ENCODE measurements around the gene AUTS2.

Gene AUTS2

GRCh38 chr7:70120851-70121250 is 522.6 kb downstream of the AUTS2 start:
- TF ChIP-seq EZH2phosphoT487 (IDR thresholded peaks at IDR 0.05; ENCODE audit: borderline replicate concordance) (no peak), CTCF (conservative IDR thresholded peaks at IDR 0.05; ENCODE audit: low read length) (no peak)
- H3K36me3 ChIP-seq (ENCODE audit: insufficient read depth, low read length): peaks cover 25% of the 10 kb centered on the region; the same call in 1 of the 2 replicates

GRCh38 chr7:70131817-70132216 is 533.5 kb downstream of the AUTS2 start:
- no peak for TF ChIP-seq EZH2phosphoT487 (IDR thresholded peaks at IDR 0.05; ENCODE audit: borderline replicate concordance)
- no peak for TF ChIP-seq CTCF (conservative IDR thresholded peaks at IDR 0.05; ENCODE audit: low read length)
- Histone ChIP-seq H3F3A (ENCODE audit: low read depth) (no peaks in the 10 kb centered on the region), H3K9me2 (replicated peaks; ENCODE audit: low read depth, low read length) (no peaks in the 10 kb centered on the region), H3K4me3 (ENCODE audit: low read length, poor library complexity, severe bottlenecking) (no peak overlapping the region), H2AFZ (ENCODE audit: low read length) (no peak overlapping the region), H3K4me1 (ENCODE audit: insufficient read depth, low read length, poor library complexity, severe bottlenecking) (no peaks in the 10 kb centered on the region), H4K20me1 (ENCODE audit: insufficient read depth, low read length, poor library complexity, severe bottlenecking) (no peaks in the 10 kb centered on the region), H3K36me3 (ENCODE audit: insufficient read depth, low read length) (no peaks in the 10 kb centered on the region), H3K27me3 (ENCODE audit: insufficient read depth, low read length, poor library complexity, severe bottlenecking) (no peaks in the 10 kb centered on the region), H3K9me3 (ENCODE audit: insufficient read depth, low read depth, low read length) (no peaks in the 10 kb centered on the region), H3K9ac (ENCODE audit: low read depth, low read length, poor library complexity, severe bottlenecking) (no peak overlapping the region), H3K4me2 (ENCODE audit: low read depth, low read length, poor library complexity, severe bottlenecking) (no peak overlapping the region), H3K79me2 (ENCODE audit: insufficient read depth, low read length) (no peaks in the 10 kb centered on the region)

More at GRCh38 chr7:70120851-70121250, 522.6 kb downstream of the AUTS2 start:
- Histone ChIP-seq H4K20me1 (ENCODE audit: insufficient read depth, low read length, poor library complexity, severe bottlenecking) (no peaks in the 10 kb centered on the region), H2AFZ (ENCODE audit: low read length) (no peak overlapping the region), H3K9me2 (replicated peaks; ENCODE audit: low read depth, low read length) (no peaks in the 10 kb centered on the region), H3K9ac (ENCODE audit: low read depth, low read length, poor library complexity, severe bottlenecking) (no peak overlapping the region), H3K79me2 (ENCODE audit: insufficient read depth, low read length) (no peaks in the 10 kb centered on the region), H3K4me2 (ENCODE audit: low read depth, low read length, poor library complexity, severe bottlenecking) (no peak overlapping the region), H3K4me3 (ENCODE audit: low read length, poor library complexity, severe bottlenecking) (no peak overlapping the region), H3K27me3 (ENCODE audit: insufficient read depth, low read length, poor library complexity, severe bottlenecking) (no peaks in the 10 kb centered on the region), H3K9me3 (ENCODE audit: insufficient read depth, low read depth, low read length) (peaks cover 11% of the 10 kb centered on the region), H3K4me1 (ENCODE audit: insufficient read depth, low read length, poor library complexity, severe bottlenecking) (no peaks in the 10 kb centered on the region), H3F3A (ENCODE audit: low read depth) (no peaks in the 10 kb centered on the region)

- no peaks in the 10 kb centered on the region for H3K9me2 ChIP-seq (replicated peaks; ENCODE audit: low read depth, low read length)
- no peaks in the 10 kb centered on the region for H3K27me3 ChIP-seq (ENCODE audit: insufficient read depth, low read length, poor library complexity, severe bottlenecking)
- no peaks in the 10 kb centered on the region for H3K9me3 ChIP-seq (ENCODE audit: insufficient read depth, low read depth, low read length)
- H2AFZ ChIP-seq (ENCODE audit: low read length): no peak overlapping the region
- TF ChIP-seq EZH2phosphoT487 (IDR thresholded peaks at IDR 0.05; ENCODE audit: borderline replicate concordance) (no peak), CTCF (conservative IDR thresholded peaks at IDR 0.05; ENCODE audit: low read length) (no peak)
- H3F3A ChIP-seq (ENCODE audit: low read depth): no peaks in the 10 kb centered on the region
- no peaks in the 10 kb centered on the region for H4K20me1 ChIP-seq (ENCODE audit: insufficient read depth, low read length, poor library complexity, severe bottlenecking)
- H3K36me3 ChIP-seq (ENCODE audit: insufficient read depth, low read length): no peaks in the 10 kb centered on the region
- H3K79me2 ChIP-seq (ENCODE audit: insufficient read depth, low read length): no peaks in the 10 kb centered on the region
- no peak overlapping the region for H3K4me2 ChIP-seq (ENCODE audit: low read depth, low read length, poor library complexity, severe bottlenecking)
- no peak overlapping the region for H3K4me3 ChIP-seq (ENCODE audit: low read length, poor library complexity, severe bottlenecking)
- H3K9ac ChIP-seq (ENCODE audit: low read depth, low read length, poor library complexity, severe bottlenecking): no peak overlapping the region
- H3K4me1 ChIP-seq (ENCODE audit: insufficient read depth, low read length, poor library complexity, severe bottlenecking): no peaks in the 10 kb centered on the region
These were observed 534.1 kb downstream of the AUTS2 start for GRCh38 chr7:70132226-70132851.
